Omental fat pad (tissue), 4 donors: ENCODE measurements around the gene CEP89. TPM values are rescaled to one million over a fixed set of nuclear protein-coding genes. Genes with fewer than 3 reads are reported as not detected.
"Not testable (repeated sequence)": the region's sequence is repeated elsewhere in the genome, so short reads cannot be mapped to it uniquely, and the experiment has no call there.

Source experiments
- ATAC-seq: fragments of 150-250 bp; one replicate; pipeline ENCODE4 v1.9.1; 2016; ENCODE audit warnings: mild to moderate bottlenecking, moderate library complexity; ENCODE audit not compliant: low FRiP score
- DNase-seq: peaks from one replicate; pipeline ENCODE4 v3.0.0-alpha.2; 2019; ENCODE audit warnings: low spot score
- total RNA-seq, 4 donors: library from RNA; depleted of rRNA; stranded (reverse); fragments of >200 nt; gene quantifications; one replicate each; pipeline ENCODE4 v1.1.0, GENCODE V29; 2016
- TF ChIP-seq, protein P1 (sequence below), 3 donors: fragments of 450-650 bp; IDR thresholded peaks; one replicate each; pipeline ENCODE4 v1.5.1; 2016 to 2017; ENCODE audit warnings: antibody characterized with exemption in 3 of 3, mild to moderate bottlenecking in 3 of 3, moderate library complexity in 2 of 3

The CEP89 gene
- total RNA-seq, 4 donors from 2014 or later: 8.2 to 11.9 (median 10.5) TPM

DNA sequence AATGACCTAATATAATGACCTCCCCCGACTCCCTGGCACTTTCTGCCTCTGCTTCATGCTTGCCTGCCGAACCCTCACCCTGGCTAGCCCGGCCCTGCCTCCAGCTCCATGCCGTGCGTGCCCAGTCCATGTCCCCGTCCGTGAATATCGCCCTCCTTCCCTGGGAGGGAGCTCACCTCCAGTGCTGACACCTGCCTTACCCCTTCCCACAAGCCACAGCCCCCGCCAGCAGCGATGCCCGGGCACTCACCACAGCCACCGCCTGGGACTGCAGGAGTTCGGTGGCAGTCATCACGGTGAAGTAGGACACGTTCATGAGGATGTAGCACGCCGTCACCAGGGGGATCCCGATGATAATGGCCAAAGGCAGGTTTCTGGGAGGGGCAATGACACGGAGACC lies 112.2 kb downstream of the CEP89 start:
- ATAC-seq (no peak), DNase-seq (no peak)
- TF ChIP-seq, protein P1, sequence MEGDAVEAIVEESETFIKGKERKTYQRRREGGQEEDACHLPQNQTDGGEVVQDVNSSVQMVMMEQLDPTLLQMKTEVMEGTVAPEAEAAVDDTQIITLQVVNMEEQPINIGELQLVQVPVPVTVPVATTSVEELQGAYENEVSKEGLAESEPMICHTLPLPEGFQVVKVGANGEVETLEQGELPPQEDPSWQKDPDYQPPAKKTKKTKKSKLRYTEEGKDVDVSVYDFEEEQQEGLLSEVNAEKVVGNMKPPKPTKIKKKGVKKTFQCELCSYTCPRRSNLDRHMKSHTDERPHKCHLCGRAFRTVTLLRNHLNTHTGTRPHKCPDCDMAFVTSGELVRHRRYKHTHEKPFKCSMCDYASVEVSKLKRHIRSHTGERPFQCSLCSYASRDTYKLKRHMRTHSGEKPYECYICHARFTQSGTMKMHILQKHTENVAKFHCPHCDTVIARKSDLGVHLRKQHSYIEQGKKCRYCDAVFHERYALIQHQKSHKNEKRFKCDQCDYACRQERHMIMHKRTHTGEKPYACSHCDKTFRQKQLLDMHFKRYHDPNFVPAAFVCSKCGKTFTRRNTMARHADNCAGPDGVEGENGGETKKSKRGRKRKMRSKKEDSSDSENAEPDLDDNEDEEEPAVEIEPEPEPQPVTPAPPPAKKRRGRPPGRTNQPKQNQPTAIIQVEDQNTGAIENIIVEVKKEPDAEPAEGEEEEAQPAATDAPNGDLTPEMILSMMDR (IDR thresholded peaks at IDR 0.05): no peak

- ATAC-seq (no peak), DNase-seq (no peak)
- TF ChIP-seq, protein P1 (IDR thresholded peaks at IDR 0.05): no peak
Measured at GRCh38 chr19:32858559-32858958, 113.2 kb downstream of the CEP89 start.

DNA sequence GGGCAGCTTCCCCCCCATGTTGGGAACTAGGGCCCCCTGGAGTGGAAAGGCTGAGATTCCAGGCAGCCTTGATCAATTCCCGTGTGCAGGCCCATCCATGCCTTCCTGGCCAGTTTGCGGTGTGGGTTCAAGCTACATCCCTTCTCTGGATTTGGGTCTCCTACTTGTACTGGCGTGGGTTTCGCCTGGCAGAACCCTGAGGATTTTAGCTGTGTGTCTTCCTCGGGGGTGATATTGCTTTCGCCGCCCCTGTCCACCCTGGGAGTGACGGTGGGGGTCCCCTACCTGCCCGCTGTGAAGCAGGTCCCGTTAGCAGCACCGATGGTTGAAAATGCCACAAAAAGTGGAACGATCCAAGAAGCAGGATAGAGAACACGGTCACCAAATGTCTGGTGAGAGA lies 113.6 kb downstream of the CEP89 start:
- TF ChIP-seq, protein P1 (IDR thresholded peaks at IDR 0.05): no peak
- ATAC-seq: no peak
- DNase-seq: no peak

DNA sequence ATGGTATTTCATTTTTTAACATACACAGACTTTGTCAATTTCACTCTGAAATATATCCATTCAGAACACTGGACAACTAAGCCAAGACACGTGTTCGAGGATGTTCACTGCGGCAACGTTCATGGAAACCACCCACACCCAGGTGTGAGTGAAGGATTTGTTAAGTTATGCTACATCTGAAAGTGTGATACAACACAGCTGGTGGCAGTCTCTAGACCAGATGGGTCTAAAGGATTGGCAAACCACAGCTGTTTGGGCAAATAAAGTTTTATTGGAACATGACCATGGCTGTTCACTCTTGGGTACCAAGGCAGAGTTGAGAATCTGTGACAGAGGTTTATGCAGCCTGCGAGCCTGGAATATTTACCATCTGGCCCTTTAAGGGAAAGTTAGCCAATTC lies 114.2 kb downstream of the CEP89 start:
- TF ChIP-seq, protein P1 (IDR thresholded peaks at IDR 0.05): no peak
- DNase-seq (no peak), ATAC-seq (no peak)

DNA sequence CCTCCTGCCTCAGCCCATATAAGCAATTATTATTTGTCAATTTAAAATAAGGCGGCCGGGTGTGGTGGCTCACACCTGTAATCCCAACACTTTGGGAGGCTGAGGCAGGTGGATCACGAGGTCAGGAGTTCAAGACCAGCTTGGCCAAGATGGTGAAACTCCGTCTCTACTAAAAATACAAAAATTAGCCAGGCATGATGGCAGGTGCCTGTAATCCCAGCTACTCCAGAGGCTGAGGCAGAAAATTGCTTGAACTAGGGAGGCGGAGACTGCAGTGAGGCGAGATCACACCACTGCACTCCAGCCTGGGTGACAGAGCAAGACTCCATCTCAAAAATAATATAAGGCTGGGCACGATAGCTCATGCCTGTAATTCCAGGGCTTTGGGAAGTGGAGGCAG lies 114.9 kb downstream of the CEP89 start:
- DNase-seq: not testable (repeated sequence)

DNA sequence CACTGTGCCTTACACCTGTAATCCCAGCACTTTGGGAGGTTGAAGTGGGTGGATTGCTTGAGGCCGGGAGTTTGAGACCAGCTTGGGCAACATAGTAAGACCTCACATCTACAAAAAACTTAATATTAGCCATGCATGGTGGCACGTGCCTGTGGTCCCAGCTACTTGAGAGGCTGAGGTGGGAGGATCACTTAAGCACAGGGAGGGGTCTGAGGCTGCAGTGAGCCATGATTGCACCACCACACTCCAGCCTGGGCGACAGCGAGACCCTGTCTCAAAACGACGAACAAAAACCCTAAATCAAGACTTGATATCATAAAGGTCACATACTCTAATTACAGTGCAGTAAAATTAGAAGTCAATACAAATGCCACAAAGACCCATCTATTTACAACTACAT lies 119.5 kb downstream of the CEP89 start:
- TF ChIP-seq, protein P1 (IDR thresholded peaks at IDR 0.05): no peak
- ATAC-seq: no peak

More for the DNA sequence above, 114.9 kb downstream of the CEP89 start:
- ATAC-seq: not testable (repeated sequence)

GRCh38 chr19:32848035-32848434 lies 123.7 kb downstream of the CEP89 start:
- DNase-seq, ATAC-seq: not testable (repeated sequence)

More for the DNA sequence above, 119.5 kb downstream of the CEP89 start:
- no peak for DNase-seq

GRCh38 chr19:32843716-32844245 lies 128.0 kb downstream of the CEP89 start:
- DNase-seq (no peak), ATAC-seq (no peak)
- TF ChIP-seq, protein P1 (IDR thresholded peaks at IDR 0.05): no peak
